ENCODE data around the gene PROSER3.

- no peak for TF ChIP-seq CTCF (IDR thresholded peaks at IDR 0.05)
- no peak for TF ChIP-seq POLR2A (IDR thresholded peaks at IDR 0.05)
Measured at GRCh38 chr19:35793381-35794165, 35.6 kb downstream of the PROSER3 start.
